ENCODE results near the gene CCDC43.
"Not testable (repeated sequence)": the region's sequence is repeated elsewhere in the genome, so short reads cannot be mapped to it uniquely, and the experiment has no call there.

CCDC43 gene

GRCh38 chr17:44722254-44722653 lies 32.7 kb upstream of the CCDC43 start (continued):
- no peak for TF ChIP-seq TSHZ2 (CRISPR knock-in tag; IDR thresholded peaks at IDR 0.05)

- ATAC-seq = no peak
- peak; percentile 96 for TF ChIP-seq ZNF8 (CRISPR knock-in tag; IDR thresholded peaks at IDR 0.05)
- no peak for TF ChIP-seq TCF4 (CRISPR knock-in tag; IDR thresholded peaks at IDR 0.05; ENCODE audit: borderline replicate concordance)
These were observed 29.9 kb upstream of the CCDC43 start for GRCh38 chr17:44719444-44719843.

GRCh38 chr17:44708401-44709263 lies 19.1 kb upstream of the CCDC43 start, which contains the start of gene DBF4B:
Gene DBF4B (plus strand): TSS chr17:44708665. CDS start chr17:44708821, 156 bp downstream.
- peak; percentile 84 for ATAC-seq
- TF ChIP-seq ZFP30 (CRISPR knock-in tag; IDR thresholded peaks at IDR 0.05) (no peak), TOX (CRISPR knock-in tag; IDR thresholded peaks at IDR 0.05; ENCODE audit: borderline replicate concordance) (no peak), ZFP3 (CRISPR knock-in tag; IDR thresholded peaks at IDR 0.05) (no peak), ZNF8 (CRISPR knock-in tag; IDR thresholded peaks at IDR 0.05) (no peak)

GRCh38 chr17:44707755-44708400 lies 18.3 kb upstream of the CCDC43 start:
- no peak for ATAC-seq
- TF ChIP-seq BACH2 (CRISPR knock-in tag; IDR thresholded peaks at IDR 0.05; ENCODE audit: borderline replicate concordance) = no peak

GRCh38 chr17:44700288-44700687 lies 10.7 kb upstream of the CCDC43 start:
- not testable (repeated sequence) for ATAC-seq

- no peak for TF ChIP-seq ZNF8 (CRISPR knock-in tag; IDR thresholded peaks at IDR 0.05)
- TF ChIP-seq OSR1 (CRISPR knock-in tag; IDR thresholded peaks at IDR 0.05) = no peak
- no peak for TF ChIP-seq PATZ1 (CRISPR knock-in tag; IDR thresholded peaks at IDR 0.05; ENCODE audit: borderline replicate concordance)
- TF ChIP-seq GLIS3 (CRISPR knock-in tag; IDR thresholded peaks at IDR 0.05) = no peak
- no peak for TF ChIP-seq ZFP30 (CRISPR knock-in tag; IDR thresholded peaks at IDR 0.05)
- ATAC-seq = no peak
These were observed 4.0 kb upstream of the CCDC43 start for GRCh38 chr17:44693609-44694008.

GRCh38 chr17:44690746-44691306 lies 1.2 kb upstream of the CCDC43 start:
- ATAC-seq = not testable (repeated sequence)

- peak; percentile 5; the same call in 1 of the 3 replicates for ATAC-seq
- TF ChIP-seq TOX (CRISPR knock-in tag; IDR thresholded peaks at IDR 0.05; ENCODE audit: borderline replicate concordance) (no peak), ZNF565 (CRISPR knock-in tag; conservative IDR thresholded peaks at IDR 0.05; ENCODE audit: low read depth) (no peak), ESRRG (CRISPR knock-in tag; IDR thresholded peaks at IDR 0.05) (no peak), TCF4 (CRISPR knock-in tag; IDR thresholded peaks at IDR 0.05; ENCODE audit: borderline replicate concordance) (no peak), ARNTL (CRISPR knock-in tag; IDR thresholded peaks at IDR 0.05; ENCODE audit: borderline replicate concordance, low read depth) (no peak), PPARA (CRISPR knock-in tag; IDR thresholded peaks at IDR 0.05; ENCODE audit: borderline replicate concordance) (no peak), ZNF8 (CRISPR knock-in tag; IDR thresholded peaks at IDR 0.05) (no peak), ZFP3 (CRISPR knock-in tag; IDR thresholded peaks at IDR 0.05) (no peak), PATZ1 (CRISPR knock-in tag; IDR thresholded peaks at IDR 0.05; ENCODE audit: borderline replicate concordance) (no peak), POU6F1 (CRISPR knock-in tag; IDR thresholded peaks at IDR 0.05; ENCODE audit: borderline replicate concordance, low read depth) (no peak), ISL1 (CRISPR knock-in tag; IDR thresholded peaks at IDR 0.05) (no peak)
These were observed 700 bp downstream of the CCDC43 start for GRCh38 chr17:44688675-44689476.
